ENCODE measurements around the gene ERO1B.

Gene ERO1B

DNA sequence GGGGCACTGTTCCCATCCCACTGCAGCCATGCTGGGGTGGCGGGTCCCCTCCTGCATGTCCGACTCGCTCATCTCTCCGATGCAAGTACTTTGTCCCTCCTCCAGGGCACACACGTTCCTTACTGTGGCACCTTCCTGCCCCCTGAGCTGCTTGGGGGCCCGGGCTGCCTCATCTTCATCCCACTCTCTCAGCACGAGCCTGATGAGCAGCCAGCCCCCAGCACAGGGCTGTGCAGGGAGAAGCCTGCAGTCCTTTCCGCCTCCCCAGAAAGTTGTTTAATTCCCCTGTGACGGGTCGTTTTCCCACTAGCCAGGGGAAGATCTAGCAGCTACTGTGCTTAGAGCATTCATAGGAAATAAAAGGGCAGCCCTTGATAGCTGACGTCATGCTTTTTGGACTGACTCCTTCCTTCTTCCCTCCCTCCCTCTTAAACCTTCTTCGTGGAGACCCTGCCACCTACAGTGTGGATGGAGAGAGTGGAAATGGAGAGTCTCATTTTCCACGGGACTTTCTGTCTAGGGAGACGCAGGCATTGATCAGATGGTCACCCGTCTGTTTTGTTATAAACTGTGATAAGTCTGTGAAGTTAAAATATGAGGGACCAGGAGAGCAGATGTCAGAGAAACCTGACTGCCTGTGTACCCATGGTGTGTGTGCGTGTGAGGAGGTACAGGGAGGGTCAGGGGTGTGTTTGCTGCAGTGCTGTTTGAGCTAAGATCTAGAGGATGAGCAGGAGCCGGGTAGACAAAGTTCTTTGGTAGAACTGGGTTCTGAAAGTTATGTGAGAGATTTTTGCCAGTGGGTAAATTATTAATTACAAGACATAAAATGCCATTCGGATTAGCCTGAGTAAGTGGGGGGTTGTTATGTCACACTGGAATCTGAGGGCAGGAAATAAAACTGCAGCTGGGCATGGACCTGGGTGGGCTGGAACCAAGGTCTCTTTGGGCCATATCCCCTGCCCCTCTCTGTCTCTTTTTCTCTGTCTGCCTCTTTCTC is 105.1 kb downstream of the ERO1B start:
- DNase-seq = no peak

- no peak for DNase-seq
These were observed 106.0 kb downstream of the ERO1B start for GRCh38 chr1:236175642-236176336.

- no peak for DNase-seq
These were observed 108.5 kb downstream of the ERO1B start for GRCh38 chr1:236173174-236173767.

- DNase-seq = no peak
These were observed 109.6 kb downstream of the ERO1B start for GRCh38 chr1:236172041-236172579.

- DNase-seq = no peak
These were observed 112.9 kb downstream of the ERO1B start for GRCh38 chr1:236168716-236169429.

- DNase-seq = no peak
These were observed 114.2 kb downstream of the ERO1B start for GRCh38 chr1:236167578-236167977.

DNA sequence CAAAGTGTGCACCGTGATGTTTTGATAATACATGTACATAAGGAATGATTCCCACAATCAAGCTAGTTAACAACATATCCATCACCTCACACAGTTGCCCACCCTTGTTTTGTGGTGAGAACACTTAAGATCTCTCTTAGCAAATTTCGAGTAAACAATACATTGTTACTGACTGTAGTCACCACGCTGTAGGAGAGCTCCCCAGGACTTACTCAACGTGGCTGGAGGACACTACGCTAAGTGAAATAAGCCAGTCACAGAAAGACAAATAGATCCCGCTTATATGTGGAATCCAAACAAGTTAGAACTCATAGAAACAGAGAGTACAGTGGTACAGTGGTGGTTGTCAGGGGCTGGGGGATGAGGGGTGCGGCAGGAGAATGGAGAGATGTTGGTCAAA is 114.6 kb downstream of the ERO1B start:
- DNase-seq = no peak

GRCh38 chr1:236166041-236166440 is 115.7 kb downstream of the ERO1B start:
- no peak for DNase-seq
